Measurements from ENCODE around the gene PADI2. TPM values are rescaled to one million over a fixed set of nuclear protein-coding genes. Genes with fewer than 3 reads are reported as not detected.

The PADI2 gene
- polyA plus RNA-seq, 1 donor (not counting 4 experiments of a cell fraction or from before 2014, with no cell fraction given): 0.13 TPM

- Histone ChIP-seq H2AFZ (ENCODE audit: control insufficient read depth, low read length) (no peak overlapping the region), H3K27ac (ENCODE audit: control insufficient read depth, insufficient read depth, low read length) (no peak overlapping the region), H3K9ac (ENCODE audit: control insufficient read depth, extremely low read depth, insufficient read depth, low read length) (no peak overlapping the region), H4K20me1 (ENCODE audit: control insufficient read depth, extremely low read depth, insufficient read depth, low read length) (no peaks in the 10 kb centered on the region), H3K27me3 (ENCODE audit: control insufficient read depth, extremely low read depth, insufficient read depth, low read length) (peaks cover 8% of the 10 kb centered on the region), H3K79me2 (ENCODE audit: control insufficient read depth, insufficient read depth, low read length) (no peaks in the 10 kb centered on the region), H3K9me3 (ENCODE audit: control insufficient read depth, low read depth, low read length) (no peaks in the 10 kb centered on the region), H3K4me1 (ENCODE audit: control insufficient read depth, extremely low read depth, insufficient read depth, low read length) (peaks cover 24% of the 10 kb centered on the region), H3K4me3 (ENCODE audit: control insufficient read depth in 2 of 3, extremely low read depth in 1 of 3, insufficient read depth in 2 of 3, low read depth in 1 of 3, low read length in 3 of 3) (no peak overlapping the region), H3K4me2 (ENCODE audit: control insufficient read depth, extremely low read depth, insufficient read depth, low read depth, low read length) (no peak overlapping the region), H3K9me1 (ENCODE audit: control insufficient read depth, extremely low read depth, insufficient read depth, low read length) (no peaks in the 10 kb centered on the region), H3K36me3 (ENCODE audit: control insufficient read depth in 2 of 2, extremely low read depth in 1 of 2, insufficient read depth in 2 of 2, low read length in 2 of 2) (no peaks in the 10 kb centered on the region)
- dilution Hi-C loops (cut with MboI; ENCODE audit: extremely low pct_ligation_motif_present, low sequenced_read_pairs): no loop called here
- FAIRE-seq: no peak
- no peak for DNase-seq (ENCODE audit: low read depth, low spot score)
- no peak for TF ChIP-seq CTCF (optimal IDR thresholded peaks at IDR 0.05 in 1 of 3, IDR thresholded peaks at IDR 0.05 in 1 of 3, conservative IDR thresholded peaks at IDR 0.05 in 1 of 3; ENCODE audit: extremely low read depth in 1 of 3, insufficient read depth in 2 of 3, low read length in 3 of 3)
These were observed 4.2 kb upstream of the PADI2 start for GRCh38 chr1:17123196-17124045.

- FAIRE-seq (no peak), DNase-seq (ENCODE audit: low read depth, low spot score) (no peak)
- Histone ChIP-seq H3K36me3 (ENCODE audit: control insufficient read depth in 2 of 2, extremely low read depth in 1 of 2, insufficient read depth in 2 of 2, low read length in 2 of 2) (no peaks in the 10 kb centered on the region), H3K4me3 (ENCODE audit: control insufficient read depth in 2 of 3, extremely low read depth in 1 of 3, insufficient read depth in 2 of 3, low read depth in 1 of 3, low read length in 3 of 3) (no peak overlapping the region), H3K9me1 (ENCODE audit: control insufficient read depth, extremely low read depth, insufficient read depth, low read length) (no peaks in the 10 kb centered on the region), H3K4me1 (ENCODE audit: control insufficient read depth, extremely low read depth, insufficient read depth, low read length) (peaks cover 18% of the 10 kb centered on the region), H3K9ac (ENCODE audit: control insufficient read depth, extremely low read depth, insufficient read depth, low read length) (no peak overlapping the region), H3K9me3 (ENCODE audit: control insufficient read depth, low read depth, low read length) (no peaks in the 10 kb centered on the region), H3K27ac (ENCODE audit: control insufficient read depth, insufficient read depth, low read length) (no peak overlapping the region), H3K4me2 (ENCODE audit: control insufficient read depth, extremely low read depth, insufficient read depth, low read depth, low read length) (no peak overlapping the region), H3K27me3 (ENCODE audit: control insufficient read depth, extremely low read depth, insufficient read depth, low read length) (peaks cover 16% of the 10 kb centered on the region), H4K20me1 (ENCODE audit: control insufficient read depth, extremely low read depth, insufficient read depth, low read length) (no peaks in the 10 kb centered on the region), H3K79me2 (ENCODE audit: control insufficient read depth, insufficient read depth, low read length) (no peaks in the 10 kb centered on the region), H2AFZ (ENCODE audit: control insufficient read depth, low read length) (no peak overlapping the region)
- dilution Hi-C loops (cut with MboI; ENCODE audit: extremely low pct_ligation_motif_present, low sequenced_read_pairs): no loop called here
- TF ChIP-seq EZH2 (IDR thresholded peaks at IDR 0.05; ENCODE audit: low read length) (no peak), CTCF (optimal IDR thresholded peaks at IDR 0.05 in 1 of 3, IDR thresholded peaks at IDR 0.05 in 1 of 3, conservative IDR thresholded peaks at IDR 0.05 in 1 of 3; ENCODE audit: extremely low read depth in 1 of 3, insufficient read depth in 2 of 3, low read length in 3 of 3) (no peak)
These were observed 3.4 kb upstream of the PADI2 start for GRCh38 chr1:17122521-17123164.
